ENCODE results near the gene KIAA0930.

KIAA0930 gene

GRCh38 chr22:45238957-45239680 is 1.6 kb downstream of the KIAA0930 start:
- TF ChIP-seq REST (IDR thresholded peaks at IDR 0.05; ENCODE audit: low read depth) (no peak), TCF12 (IDR thresholded peaks at IDR 0.05; ENCODE audit: low read depth) (no peak), FOXM1 (IDR thresholded peaks at IDR 0.05; ENCODE audit: borderline replicate concordance, low read depth) (no peak), TEAD4 (IDR thresholded peaks at IDR 0.05) (no peak), ZBTB7A (IDR thresholded peaks at IDR 0.05; ENCODE audit: low read depth) (no peak), CEBPB (IDR thresholded peaks at IDR 0.05) (no peak), CREB1 (IDR thresholded peaks at IDR 0.05; ENCODE audit: low read depth) (no peak), TAF1 (IDR thresholded peaks at IDR 0.05; ENCODE audit: low read depth) (no peak), EGR1 (IDR thresholded peaks at IDR 0.05) (no peak), YY1 (IDR thresholded peaks at IDR 0.05; ENCODE audit: low read depth) (no peak), NFIC (IDR thresholded peaks at IDR 0.05) (no peak)
- TF ChIP-seq, protein P1, sequence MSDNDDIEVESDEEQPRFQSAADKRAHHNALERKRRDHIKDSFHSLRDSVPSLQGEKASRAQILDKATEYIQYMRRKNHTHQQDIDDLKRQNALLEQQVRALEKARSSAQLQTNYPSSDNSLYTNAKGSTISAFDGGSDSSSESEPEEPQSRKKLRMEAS (IDR thresholded peaks at IDR 0.05), result no peak

DNA sequence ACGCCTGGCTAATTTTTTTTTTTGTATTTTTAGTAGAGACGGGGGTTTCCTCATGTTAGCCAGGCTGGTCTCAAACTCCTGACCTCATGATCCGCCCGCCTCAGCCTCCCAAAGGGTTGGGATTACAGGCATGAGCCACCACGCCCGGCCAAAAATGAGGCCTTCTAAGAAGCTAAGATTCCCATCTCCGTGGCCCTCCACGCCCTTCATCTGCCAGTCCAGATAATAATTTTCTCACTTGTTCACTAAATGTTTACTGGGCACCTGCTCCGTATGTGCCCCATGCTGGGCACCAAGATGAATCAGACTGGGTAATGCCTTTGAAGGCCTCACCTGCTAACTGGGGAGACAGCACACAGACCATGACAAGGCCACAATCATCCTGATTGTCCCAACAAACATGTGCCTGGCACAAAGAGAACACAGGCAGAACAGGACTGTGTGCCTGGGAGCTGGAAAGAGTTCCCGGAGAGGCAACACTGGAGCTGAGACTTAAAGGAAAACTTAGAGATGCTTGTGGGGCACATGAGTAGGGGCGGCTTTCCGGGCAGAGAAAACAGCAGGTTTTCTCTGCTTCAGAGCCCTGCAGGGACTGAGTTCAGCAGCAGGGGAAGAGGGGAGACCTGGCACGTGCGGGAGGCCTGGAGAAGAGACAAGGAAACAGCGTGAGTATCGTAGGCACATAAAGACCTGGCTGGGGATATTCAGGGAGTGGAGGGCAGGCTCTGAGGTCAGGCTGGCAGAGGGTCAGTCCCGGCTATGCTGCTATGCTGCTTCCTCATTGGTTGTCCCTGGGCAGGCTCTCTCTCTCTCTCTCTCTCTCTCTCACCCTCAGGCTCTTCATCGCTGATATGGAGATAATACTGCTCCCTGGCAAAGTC is 2.4 kb downstream of the KIAA0930 start:
- TF ChIP-seq CEBPB (IDR thresholded peaks at IDR 0.05), result no peak
- no peak for TF ChIP-seq EP300 (IDR thresholded peaks at IDR 0.05; ENCODE audit: borderline replicate concordance)
- TF ChIP-seq USF1 (IDR thresholded peaks at IDR 0.05), result no peak
- TF ChIP-seq, protein P1 (IDR thresholded peaks at IDR 0.05), result no peak
- no peak for TF ChIP-seq TEAD4 (IDR thresholded peaks at IDR 0.05)
- TF ChIP-seq TCF12 (IDR thresholded peaks at IDR 0.05; ENCODE audit: low read depth), result no peak
- TF ChIP-seq CREB1 (IDR thresholded peaks at IDR 0.05; ENCODE audit: low read depth), result no peak

- TF ChIP-seq RAD21 (IDR thresholded peaks at IDR 0.05; ENCODE audit: low read depth), result no peak
- no peak for TF ChIP-seq ZBTB7A (IDR thresholded peaks at IDR 0.05; ENCODE audit: low read depth)
- TF ChIP-seq EGR1 (IDR thresholded peaks at IDR 0.05), result no peak
Measured at GRCh38 chr22:45237065-45237990, 3.4 kb downstream of the KIAA0930 start.

GRCh38 chr22:45235851-45236342 is 4.8 kb downstream of the KIAA0930 start:
- TF ChIP-seq USF1 (IDR thresholded peaks at IDR 0.05) (no peak), REST (IDR thresholded peaks at IDR 0.05; ENCODE audit: low read depth) (no peak)

- TF ChIP-seq TAF1 (IDR thresholded peaks at IDR 0.05; ENCODE audit: low read depth), result no peak
- no peak for TF ChIP-seq EGR1 (IDR thresholded peaks at IDR 0.05)
- TF ChIP-seq ZBTB7A (IDR thresholded peaks at IDR 0.05; ENCODE audit: low read depth), result no peak
- TF ChIP-seq NFIC (IDR thresholded peaks at IDR 0.05), result no peak
- no peak for TF ChIP-seq CEBPB (IDR thresholded peaks at IDR 0.05)
- TF ChIP-seq RAD21 (IDR thresholded peaks at IDR 0.05; ENCODE audit: low read depth), result no peak
- TF ChIP-seq FOXM1 (IDR thresholded peaks at IDR 0.05; ENCODE audit: borderline replicate concordance, low read depth), result no peak
Measured at GRCh38 chr22:45235101-45235777, 5.5 kb downstream of the KIAA0930 start.
